Pancreas (tissue), 10 donors: Measurements from ENCODE around the gene TANC1. TPM values are rescaled to one million over a fixed set of nuclear protein-coding genes. Genes with fewer than 3 reads are reported as not detected.
A peak's percentile ranks its signal among the peaks of the same experiment; 100 is the strongest.

Experiments
- ATAC-seq, 4 donors: fragments of 200-7000 bp; cut with Tn5 transposase; one replicate each; pipeline versions ENCODE4 v1.8.0 to v1.9.1; 2020; ENCODE audit warnings: mild to moderate bottlenecking in 4 of 4, moderate library complexity in 4 of 4
- DNase-seq, 6 donors: peaks; one replicate each; pipeline ENCODE4 v3.0.0-alpha.2; 2020
- FAIRE-seq: peaks from 2 replicates; lab custom pipeline; 2012; peaks lifted over from hg19 to GRCh38; lab: Jason Lieb, UNC
- H3K27ac ChIP-seq, 4 donors: fragments of 200-600 bp; sonication (generic); 1 replicate in 3 of 4; 2 replicates in 1 of 4; pipeline versions ENCODE4 v1.5.0 to v1.8.0; 2020
- H3K27me3 ChIP-seq, 4 donors: fragments of 200-600 bp; one replicate each; pipeline ENCODE4 v1.8.0; 2021
- H3K36me3 ChIP-seq, 3 donors: fragments of 200-600 bp; sonication (generic) in 1 of 3; one replicate each; pipeline versions ENCODE4 v1.5.0 to v1.8.0; 2020 to 2021
- H3K4me1 ChIP-seq, 3 donors: fragments of 200-600 bp; one replicate each; pipeline ENCODE4 v1.8.0; 2021
- H3K4me3 ChIP-seq, 4 donors: fragments of 200-600 bp; sonication (generic) in 2 of 4; one replicate each; pipeline versions ENCODE4 v1.5.0 to v1.8.0; 2020 to 2021
- H3K9me3 ChIP-seq, 4 donors: fragments of 200-600 bp; one replicate each; pipeline ENCODE4 v1.8.0; 2021
- CTCF ChIP-seq, 4 donors: fragments of 200-600 bp; sonication (generic) in 3 of 4; IDR thresholded peaks; one replicate each; pipeline versions ENCODE4 v1.5.0 to v1.8.0; 2021; ENCODE audit warnings: antibody characterized with exemption in 4 of 4
- WGBS, 2 donors: extraction: QIAGEN DNeasy Blood & Tissue Kit; methylation state at CpG; one replicate each; pipeline ENCODE4 v1.1.7; 2013; 5-methylcytosine and 5-hydroxymethylcytosine counted together
- intact Hi-C, 3 donors: fragments of 100-400 bp; cut with DNase I; formaldehyde crosslinking; loops; one replicate each; pipeline versions ENCODE4 v1.11.1 to v1.14.2; 2022
- polyA plus RNA-seq, 2 donors: library from polyadenylated mRNA; stranded (reverse); fragments of 200-250 nt; gene quantifications; one replicate each; pipeline ENCODE4 v1.2.3, GENCODE V29; 2013
- total RNA-seq, 6 donors: library from RNA; stranded (reverse); fragmentation: NEBNext Ultra II Directional in 4 of 6; extraction: Animal tissue kit (Norgen Biotek cat#: 25700) in 4 of 6; gene quantifications; one replicate each; pipeline versions ENCODE4 v1.2.1 to v1.2.4, GENCODE V29; 2021 to 2023
- donor health status: healthy with polysubstance abuse.
- donor health status: DM: no; HTN: no; CAD: no; lungs with moderate emphysema.
- donor health status: DM: no; HTN: no; CAD: no.
- donor health status: control.
- donor health status: control.
- donor health status: Bipolar disorder and iron deficiency.
- donor health status: DM: yes; HTN: yes; CAD: no.
- donor health status: DM: no; HTN: no; CAD: no.
- donor health status: DM: no; HTN: no; CAD: no.
- donor health status: DM: yes; HTN: yes; CAD: no.

The TANC1 gene
- total and polyA plus RNA-seq, 8 donors = 9.0 to 17.6 (median 10.5) TPM

- no peak overlapping the region for H3K4me3 ChIP-seq
- peaks cover 0 to 3% (median 0%) of the 10 kb centered on the region in 3 donors for H3K4me1 ChIP-seq
- H3K27ac ChIP-seq = no peak overlapping the region
- no peaks in the 10 kb centered on the region for H3K27me3 ChIP-seq
- intact Hi-C loops = no loop called here
- no peak for TF ChIP-seq CTCF (IDR thresholded peaks at IDR 0.05)
- 86 to 90% methylated on average over 4 of the region's 4 CpGs for whole genome bisulfite sequencing, 2 donors
- H3K36me3 ChIP-seq = no peaks in the 10 kb centered on the region
- FAIRE-seq (no peak), DNase-seq (no peak), ATAC-seq (no peak)
- H3K9me3 ChIP-seq = no peaks in the 10 kb centered on the region
Observed at GRCh38 chr2:158943973-158944372, 24.5 kb upstream of the TANC1 start.

- H3K4me3 ChIP-seq = no peak overlapping the region
- WGBS, 2 donors = 74 to 75% methylated on average over 6 of the region's 6 CpGs
- peaks cover 0 to 11% (median 3%) of the 10 kb centered on the region in 3 donors for H3K4me1 ChIP-seq
- H3K9me3 ChIP-seq = no peaks in the 10 kb centered on the region
- intact Hi-C loops = no loop called here
- TF ChIP-seq CTCF (IDR thresholded peaks at IDR 0.05) = no peak
- ATAC-seq (no peak), FAIRE-seq (no peak), DNase-seq (no peak)
- H3K27ac ChIP-seq = no peak overlapping the region
- no peaks in the 10 kb centered on the region for H3K27me3 ChIP-seq
- no peaks in the 10 kb centered on the region for H3K36me3 ChIP-seq
Observed at GRCh38 chr2:158948964-158949699, 19.3 kb upstream of the TANC1 start.

DNA sequence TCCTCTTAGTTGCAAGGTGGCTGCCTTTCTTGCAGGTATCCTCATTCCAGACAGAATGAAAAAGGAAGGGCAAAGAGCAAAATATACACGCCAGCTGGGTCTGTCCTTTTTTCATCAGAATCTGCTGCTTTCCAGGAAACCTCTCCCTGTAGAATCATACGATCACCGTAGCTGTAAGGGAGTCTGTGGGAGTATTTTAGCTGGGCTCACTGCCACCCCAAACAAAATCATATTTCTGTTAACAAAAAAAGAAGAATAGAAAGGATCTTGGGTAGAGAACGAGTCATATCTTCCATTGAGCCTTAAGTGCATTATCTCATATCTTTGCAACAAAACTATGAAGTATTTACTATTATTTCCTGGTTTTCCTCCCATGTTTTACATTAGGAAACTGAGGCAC, 15.0 kb upstream of the TANC1 start:
- peak overlapping the region; percentile 25 to 62 (median 54) for H3K27ac ChIP-seq
- peaks cover 0 to 16% (median 3%) of the 10 kb centered on the region in 3 donors for H3K4me1 ChIP-seq
- WGBS, 2 donors = 41 to 47% methylated on average over 4 of the region's 4 CpGs
- FAIRE-seq (no peak), ATAC-seq (peak in 3 of 4 donors; percentile 4 to 41 (median 13)), DNase-seq (no peak)
- intact Hi-C loops = no loop called here
- H3K27me3 ChIP-seq = no peaks in the 10 kb centered on the region
- no peak overlapping the region for H3K4me3 ChIP-seq
- no peaks in the 10 kb centered on the region for H3K36me3 ChIP-seq
- no peaks in the 10 kb centered on the region for H3K9me3 ChIP-seq
- TF ChIP-seq CTCF (IDR thresholded peaks at IDR 0.05) = no peak

GRCh38 chr2:158953926-158954763, 14.3 kb upstream of the TANC1 start:
- intact Hi-C loops = no loop called here
- Histone ChIP-seq H3K36me3 (no peaks in the 10 kb centered on the region), H3K27ac (peak overlapping the region; percentile 25 to 62 (median 54)), H3K9me3 (no peaks in the 10 kb centered on the region), H3K4me3 (no peak overlapping the region), H3K4me1 (peaks cover 0 to 16% (median 3%) of the 10 kb centered on the region in 3 donors), H3K27me3 (no peaks in the 10 kb centered on the region)
- 5 to 11% methylated on average over 5 of the region's 5 CpGs for WGBS, 2 donors
- peak; percentile 39 for FAIRE-seq
- no peak for TF ChIP-seq CTCF (IDR thresholded peaks at IDR 0.05)
- DNase-seq = peak; percentile 70 to 88 (median 85)
- peak; percentile 89 to 97 (median 93) for ATAC-seq
